HG03469 (cell line): ENCODE measurements around the gene B3GAT2.

Source experiments
- ATAC-seq: cut with Tn5 transposase; IDR thresholded peaks from one replicate; pipeline ENCODE4 v1.9.1; 2021; ENCODE audit warnings: mild to moderate bottlenecking, moderate library complexity, moderate number of reproducible peaks; ENCODE audit not compliant: unreplicated experiment

B3GAT2 gene

GRCh38 chr6:70901324-70901723, 55.5 kb downstream of the B3GAT2 start:
- no peak for ATAC-seq

DNA sequence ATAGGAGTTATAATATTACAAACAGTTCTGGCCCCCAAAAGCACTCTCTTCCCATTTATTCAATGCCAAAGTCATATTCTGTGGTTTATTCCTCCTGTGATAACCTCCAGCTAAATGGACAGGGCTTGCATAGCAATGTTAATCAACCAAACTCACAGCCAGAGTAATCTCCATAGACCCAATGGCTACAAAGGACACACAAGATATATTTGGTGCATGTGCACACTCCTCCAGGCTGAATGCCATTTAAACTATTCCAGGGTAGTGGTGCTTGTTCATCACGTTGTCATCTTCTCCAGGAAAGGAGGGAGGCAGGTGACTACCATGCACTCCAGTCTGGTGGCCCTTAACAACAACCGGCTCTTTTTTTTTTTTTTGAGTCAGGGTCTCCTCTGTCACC, 56.8 kb downstream of the B3GAT2 start:
- ATAC-seq, result no peak

DNA sequence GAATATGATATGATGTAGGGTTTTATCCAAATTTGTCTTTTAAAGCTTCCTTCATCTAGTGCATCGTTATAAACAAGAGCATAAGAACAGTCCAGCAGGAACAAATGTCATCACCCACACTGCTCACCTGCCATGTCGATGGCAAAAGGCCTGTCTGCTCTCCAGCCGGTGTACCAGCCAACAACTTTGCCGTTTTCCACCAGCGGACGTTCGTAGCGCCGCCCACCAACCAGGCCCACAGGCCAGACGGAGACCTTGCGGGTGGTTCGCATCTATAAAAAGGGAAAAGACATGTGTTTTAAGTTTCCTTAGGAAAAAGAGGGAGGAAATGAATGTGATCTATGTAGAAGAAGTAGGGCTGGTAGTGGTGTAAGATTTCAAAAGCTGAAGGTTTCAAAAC, 62.9 kb downstream of the B3GAT2 start:
- ATAC-seq, result no peak

- ATAC-seq, result no peak
Observed at GRCh38 chr6:70889270-70889669, 67.6 kb downstream of the B3GAT2 start.

- no peak for ATAC-seq
Observed at GRCh38 chr6:70886661-70887060, 70.2 kb downstream of the B3GAT2 start.

GRCh38 chr6:70886071-70886470, 70.8 kb downstream of the B3GAT2 start:
- no peak for ATAC-seq

GRCh38 chr6:70884074-70884983, 72.5 kb downstream of the B3GAT2 start:
- ATAC-seq, result no peak

- ATAC-seq, result no peak
Observed at GRCh38 chr6:70879496-70879895, 77.4 kb downstream of the B3GAT2 start.

DNA sequence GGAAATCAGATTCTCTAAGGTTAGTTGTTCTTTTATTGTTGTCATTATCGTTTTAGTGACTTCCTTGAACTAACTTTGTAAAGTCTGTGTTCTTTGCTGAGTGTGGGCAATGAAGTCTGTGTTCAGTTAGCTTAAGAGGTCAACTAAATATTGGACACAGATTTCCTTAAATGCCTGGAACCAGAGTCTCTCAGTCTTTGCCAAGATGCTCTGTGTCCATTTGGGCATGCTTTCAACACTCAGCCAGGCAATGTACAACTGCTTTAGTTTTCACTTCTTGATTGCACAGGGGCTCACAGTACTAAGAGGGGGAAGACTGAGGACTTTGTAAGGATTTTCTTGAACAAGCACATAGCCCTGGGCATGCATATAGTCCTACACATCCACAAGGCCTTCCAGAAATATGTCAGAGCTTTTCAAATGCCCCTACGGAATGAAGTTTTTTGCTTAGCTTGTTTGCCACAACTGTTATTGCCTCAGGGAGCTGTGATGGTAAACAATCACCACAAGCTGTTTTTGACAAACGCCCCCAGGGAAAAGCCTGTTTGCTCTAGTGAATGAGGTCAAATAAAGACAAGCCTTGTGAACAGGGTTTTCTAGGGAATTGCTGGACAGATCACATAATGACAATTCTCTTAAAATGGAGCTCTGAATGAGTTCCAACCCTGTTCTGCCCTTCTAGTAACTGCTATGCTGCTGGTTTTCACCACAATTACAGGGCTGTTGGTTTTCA, 82.5 kb downstream of the B3GAT2 start:
- no peak for ATAC-seq

GRCh38 chr6:70872469-70872868, 84.4 kb downstream of the B3GAT2 start:
- ATAC-seq, result no peak

GRCh38 chr6:70864401-70864800, 92.5 kb downstream of the B3GAT2 start:
- no peak for ATAC-seq

DNA sequence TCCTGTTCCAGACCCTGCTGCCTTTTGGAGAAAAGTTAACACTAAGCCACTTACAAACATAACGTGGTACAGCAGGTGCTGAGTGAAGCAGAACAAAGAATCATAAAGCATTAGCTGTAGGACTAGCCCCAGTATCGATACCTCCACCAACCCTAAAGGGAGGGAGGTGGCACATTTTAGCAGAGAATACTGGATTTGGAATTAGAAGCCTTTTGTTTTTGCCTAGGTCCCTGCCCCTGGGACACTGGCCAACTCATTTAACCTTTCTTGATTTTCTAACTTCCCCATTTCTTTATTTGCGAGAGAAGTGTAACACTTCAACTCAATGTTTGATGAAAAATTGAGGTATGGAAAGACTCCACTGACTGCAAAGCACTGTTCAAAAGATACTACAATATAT, 93.5 kb downstream of the B3GAT2 start:
- ATAC-seq, result no peak

DNA sequence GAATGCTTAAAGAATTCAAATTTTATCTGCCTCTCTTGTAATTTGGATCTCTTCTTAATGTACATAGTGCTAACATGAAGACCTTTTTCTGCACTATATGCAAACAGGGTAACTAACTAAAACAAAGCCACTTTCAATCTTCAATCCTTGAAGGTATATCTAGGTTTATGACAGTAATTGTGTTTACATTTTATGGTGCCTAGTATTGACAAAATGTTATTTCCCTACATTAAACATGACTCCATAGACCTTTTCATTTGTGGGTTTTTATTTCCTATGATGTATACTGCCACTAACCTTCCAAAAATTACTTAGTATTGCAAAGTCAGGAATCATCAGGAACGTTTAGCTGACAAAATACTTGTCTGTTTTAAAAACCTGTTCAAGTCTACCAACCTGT, 95.9 kb downstream of the B3GAT2 start:
- ATAC-seq, result no peak

- ATAC-seq, result no peak
Observed at GRCh38 chr6:70860045-70860444, 96.8 kb downstream of the B3GAT2 start.

GRCh38 chr6:70857387-70858077, 99.3 kb downstream of the B3GAT2 start:
- peak; percentile 99 for ATAC-seq

DNA sequence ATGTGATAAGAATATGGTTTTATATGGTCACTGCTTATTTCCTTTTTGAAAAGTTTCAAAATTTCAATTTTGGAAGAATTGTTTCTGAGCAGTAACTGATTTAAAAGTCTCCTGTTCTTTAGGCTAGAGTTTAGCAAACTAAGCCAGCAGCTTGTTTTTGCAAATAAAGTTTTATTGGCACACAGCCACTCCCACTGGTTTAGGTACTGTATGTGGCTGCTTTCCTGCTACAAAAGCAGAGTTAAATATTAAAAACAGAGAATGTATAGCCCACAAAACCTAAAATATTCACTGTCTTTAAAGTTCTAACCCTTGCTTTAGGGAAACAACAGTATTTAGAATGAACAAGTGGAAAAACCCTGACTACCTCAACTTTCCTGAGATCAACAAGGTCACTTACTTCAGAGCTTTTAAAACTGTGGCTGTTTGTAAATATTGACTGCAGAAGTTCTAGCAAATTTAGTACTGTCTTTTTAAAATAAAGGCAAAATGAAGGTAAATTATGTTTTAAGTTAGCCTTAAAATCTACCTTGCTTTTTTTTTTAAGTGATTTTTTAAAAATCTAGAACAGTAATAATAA, 104.1 kb downstream of the B3GAT2 start:
- ATAC-seq, result no peak

GRCh38 chr6:70849348-70850069, 107.4 kb downstream of the B3GAT2 start:
- no peak for ATAC-seq

DNA sequence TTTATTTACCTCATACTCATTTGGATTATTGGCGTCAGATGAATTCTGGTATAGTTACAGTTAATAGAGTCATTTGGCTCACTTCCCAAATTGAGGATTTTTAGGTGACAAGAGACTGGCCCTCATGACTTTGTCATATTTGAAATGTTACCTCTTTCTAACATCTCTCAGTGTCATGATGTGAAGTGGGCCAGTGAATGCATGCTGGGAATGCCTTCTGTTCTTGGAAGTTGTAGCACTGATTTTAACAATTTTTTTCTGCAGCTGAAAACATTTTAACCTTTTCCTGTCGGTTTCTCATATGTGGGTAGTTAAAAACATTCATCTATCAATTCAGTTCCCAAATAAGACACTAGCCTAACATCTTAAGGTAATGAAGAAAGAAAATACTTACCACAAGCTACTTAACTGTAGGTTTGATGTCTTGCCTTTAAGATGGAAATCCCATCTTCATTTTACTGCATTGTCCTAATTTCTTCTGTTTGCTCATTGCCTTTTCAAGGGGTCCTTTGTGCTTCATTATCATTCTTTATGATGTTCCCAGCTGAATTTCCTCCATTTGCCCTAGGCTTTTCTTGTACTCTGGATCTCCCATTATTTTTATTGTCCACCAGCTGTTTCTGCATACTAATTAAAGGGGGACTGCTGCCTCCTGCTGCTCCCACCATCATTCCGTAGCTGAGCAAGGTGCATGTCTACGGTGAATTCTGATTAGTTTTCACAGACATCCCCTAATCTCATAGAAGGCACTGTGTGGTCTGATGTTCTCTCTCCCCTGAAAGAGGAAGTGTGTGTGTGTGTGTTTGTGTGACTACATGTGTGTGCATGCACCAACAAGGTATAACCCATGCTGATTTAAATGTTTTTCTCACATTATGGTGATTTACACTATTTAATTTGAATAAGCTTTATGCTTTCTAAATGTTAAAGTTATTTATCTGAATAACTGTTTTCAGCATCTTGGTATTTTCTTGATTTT, 109.5 kb downstream of the B3GAT2 start:
- no peak for ATAC-seq

- no peak for ATAC-seq
Observed at GRCh38 chr6:70846207-70846835, 110.5 kb downstream of the B3GAT2 start.
